PC-9 (cell line): Measurements from ENCODE around the gene LUC7L3. TPM values are rescaled to one million over a fixed set of nuclear protein-coding genes. Genes with fewer than 3 reads are reported as not detected.

Experiments used
- BruUV-seq: library from RNA; stranded (reverse); fragments of 400-500 nt; replicated peaks from 2 replicates; lab custom pipeline; 2021; lab: Mats Ljungman, UMichigan
- CTCF ChIA-PET: fragments of 300-600 bp; sonication (Branson Sonifier 250); formaldehyde crosslinking; loops from one replicate; lab custom pipeline; 2022; ENCODE audit warnings: antibody characterized with exemption; lab: Charles Lee
- POLR2A ChIA-PET: fragments of 300-600 bp; sonication (Branson Sonifier 250); formaldehyde crosslinking; loops from one replicate; lab custom pipeline; 2022; ENCODE audit warnings: antibody characterized with exemption; ENCODE audit not compliant: unreplicated experiment; lab: Charles Lee
- DNase-seq, 2 experiments: peaks; one replicate each; pipeline versions ENCODE4 v3.0.0 to v3.0.0-alpha.2; 2015 to 2022; ENCODE audit warnings: mixed read lengths in 1 of 2
- H2AFZ ChIP-seq: fragments of 200-600 bp; sonication (generic); 2 replicates; pipeline ENCODE4 v1.8.1; 2017; ENCODE audit warnings: antibody characterized with exemption
- H3F3A ChIP-seq: fragments of 200-600 bp; sonication (generic); 2 replicates; pipeline ENCODE4 v1.8.1; 2017; ENCODE audit warnings: antibody characterized with exemption, mild to moderate bottlenecking, low read depth; ENCODE audit not compliant: insufficient read depth
- H3K27ac ChIP-seq: fragments of 200-600 bp; sonication (generic); 2 replicates; pipeline ENCODE4 v1.6.1; 2016; ENCODE audit warnings: mixed run types
- H3K27me3 ChIP-seq: fragments of 200-600 bp; sonication (generic); 2 replicates; pipeline ENCODE4 v1.6.1; 2016; ENCODE audit warnings: low read depth, mixed run types; ENCODE audit not compliant: insufficient read depth
- H3K36me3 ChIP-seq: fragments of 200-600 bp; sonication (generic); 2 replicates; pipeline ENCODE4 v1.6.1; 2016; ENCODE audit warnings: low read depth, mixed run types
- H3K4me1 ChIP-seq: fragments of 200-600 bp; sonication (generic); replicated peaks from 2 replicates; pipeline ENCODE4 v1.6.1; 2016; ENCODE audit warnings: mixed run types; ENCODE audit not compliant: insufficient read depth
- H3K4me2 ChIP-seq: fragments of 200-600 bp; sonication (generic); 2 replicates; pipeline ENCODE4 v1.6.1; 2017; ENCODE audit warnings: mixed run types
- H3K4me3 ChIP-seq: fragments of 200-600 bp; sonication (generic); 2 replicates; pipeline ENCODE4 v1.6.1; 2016; ENCODE audit warnings: mixed run types
- H3K79me2 ChIP-seq: fragments of 200-600 bp; sonication (generic); 2 replicates; pipeline ENCODE4 v1.6.1; 2017; ENCODE audit warnings: low read depth, mixed run types
- H3K9me2 ChIP-seq: fragments of 200-600 bp; sonication (generic); 2 replicates; pipeline ENCODE4 v1.8.1; 2017; ENCODE audit warnings: mild to moderate bottlenecking; ENCODE audit not compliant: insufficient read depth
- H3K9me3 ChIP-seq: fragments of 200-600 bp; sonication (generic); 2 replicates; pipeline ENCODE4 v1.8.1; 2016; ENCODE audit warnings: low read depth; ENCODE audit not compliant: insufficient read depth
- H4K20me1 ChIP-seq: fragments of 200-600 bp; sonication (generic); 2 replicates; pipeline ENCODE4 v1.8.1; 2017; ENCODE audit not compliant: insufficient read depth
- CTCF ChIP-seq: fragments of 200-600 bp; sonication (generic); conservative IDR thresholded peaks from 2 replicates; pipeline ENCODE4 v1.6.1; 2017; ENCODE audit warnings: mixed run types, antibody characterized with exemption, mild to moderate bottlenecking, moderate library complexity
- EZH2 ChIP-seq: fragments of 200-600 bp; sonication (generic); IDR thresholded peaks from 2 replicates; pipeline ENCODE4 v1.8.0; 2017; ENCODE audit warnings: antibody characterized with exemption, low read depth
- intact Hi-C: fragments of 100-400 bp; cut with micrococcal nuclease; formaldehyde crosslinking; loops from one replicate; pipeline ENCODE4 v1.10.0; 2022; ENCODE audit not compliant: unreplicated experiment
- total RNA-seq: library from RNA; stranded (reverse); gene quantifications from 2 replicates; pipeline ENCODE4 v1.2.3, GENCODE V29; 2021

The LUC7L3 gene
- total RNA-seq, 1 experiment from 2014 or later, result 147 TPM

DNA sequence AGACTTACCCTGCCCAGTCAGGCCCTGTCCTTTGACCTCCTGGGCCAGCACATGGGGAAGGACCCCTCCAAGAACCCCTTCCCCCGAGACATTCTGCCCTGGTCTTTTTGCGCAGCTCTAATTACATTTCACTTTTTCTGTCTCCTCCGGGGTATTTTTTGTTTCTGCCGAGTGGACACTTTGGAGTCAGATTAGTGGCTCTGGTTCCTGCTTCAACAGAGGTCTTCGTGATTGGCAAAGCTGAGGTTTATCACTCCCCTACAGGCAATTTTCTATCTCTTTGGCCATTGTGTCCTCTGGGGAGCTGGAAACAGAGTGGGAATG is 35.2 kb upstream of the LUC7L3 start:
- no peaks in the 10 kb centered on the region for H3K79me2 ChIP-seq
- peaks cover 68% of the 10 kb centered on the region for H3K36me3 ChIP-seq
- no peak overlapping the region for H2AFZ ChIP-seq
- no peaks in the 10 kb centered on the region for H3K27me3 ChIP-seq
- ChIA-PET POLR2A (no interaction called here), CTCF (interaction anchor here (0.9 kb wide), 1 partner anchor 52 kb away, joined by 3 read pairs; no protein-coding TSS in a partner anchor)
- peaks cover 94% of the 10 kb centered on the region for H3F3A ChIP-seq
- H3K4me3 ChIP-seq, result no peak overlapping the region
- H3K4me2 ChIP-seq, result peak overlapping the region; percentile 32
- H3K9me2 ChIP-seq, result no peaks in the 10 kb centered on the region
- H3K27ac ChIP-seq, result no peak overlapping the region
- TF ChIP-seq CTCF (no peak), EZH2 (no peak)
- no peaks in the 10 kb centered on the region for H3K9me3 ChIP-seq
- no peaks in the 10 kb centered on the region; the same call in 1 of the 2 replicates for H4K20me1 ChIP-seq
- intact Hi-C loops, result loop anchor here (2.0 kb wide), 1 partner anchor 45 kb away; no protein-coding TSS in a partner anchor
- no peak for DNase-seq
- BruUV-seq, result no TSS peak
- peaks cover 57% of the 10 kb centered on the region for H3K4me1 ChIP-seq

- peak; percentile 65 to 67 for DNase-seq
- Histone ChIP-seq H3K9me3 (no peaks in the 10 kb centered on the region), H3K9me2 (no peaks in the 10 kb centered on the region), H4K20me1 (no peaks in the 10 kb centered on the region; the same call in 1 of the 2 replicates), H3K27ac (0 out of 2 replicates have a peak overlapping the region, but pooled peaks have one; percentile 2), H3F3A (peaks cover 94% of the 10 kb centered on the region), H3K79me2 (no peaks in the 10 kb centered on the region), H3K27me3 (no peaks in the 10 kb centered on the region), H3K4me2 (peak overlapping the region; percentile 32), H2AFZ (no peak overlapping the region), H3K36me3 (peaks cover 62% of the 10 kb centered on the region), H3K4me1 (peaks cover 62% of the 10 kb centered on the region), H3K4me3 (no peak overlapping the region)
- intact Hi-C loops, result loop anchor here (2.0 kb wide), 1 partner anchor 46 kb away; no protein-coding TSS in a partner anchor
- CTCF ChIA-PET, result interaction anchor here (0.9 kb wide), 1 partner anchor 52 kb away, joined by 3 read pairs; no protein-coding TSS in a partner anchor
- TF ChIP-seq CTCF (no peak), EZH2 (no peak)
- POLR2A ChIA-PET, result no interaction called here
- no TSS peak for BruUV-seq
These were observed 34.6 kb upstream of the LUC7L3 start for GRCh38 chr17:50684612-50685333.

DNA sequence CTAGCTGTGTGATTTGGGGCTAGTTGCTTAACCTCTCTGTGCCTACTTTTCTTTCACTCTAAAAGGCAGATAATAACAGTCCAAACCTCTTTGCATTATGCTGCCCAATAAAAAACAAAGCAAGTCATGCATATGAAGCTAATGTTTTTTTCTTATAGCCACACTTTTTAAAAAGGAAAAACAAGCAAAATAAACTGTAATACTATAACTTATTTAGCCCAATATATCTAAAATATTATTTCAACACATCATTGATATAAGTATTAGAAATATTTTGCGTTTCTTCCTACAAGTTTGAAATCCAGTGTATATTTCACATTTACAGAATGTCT is 34.1 kb upstream of the LUC7L3 start:
- H3K4me2 ChIP-seq, result no peak overlapping the region
- TF ChIP-seq EZH2 (no peak), CTCF (no peak)
- DNase-seq, result no peak
- H3F3A ChIP-seq, result peaks cover 95% of the 10 kb centered on the region
- ChIA-PET CTCF (no interaction called here), POLR2A (no interaction called here)
- no peaks in the 10 kb centered on the region for H3K9me3 ChIP-seq
- BruUV-seq, result no TSS peak
- peaks cover 57% of the 10 kb centered on the region for H3K36me3 ChIP-seq
- H2AFZ ChIP-seq, result no peak overlapping the region
- 0 out of 2 replicates have a peak overlapping the region, but pooled peaks have one; percentile 2 for H3K27ac ChIP-seq
- no peaks in the 10 kb centered on the region; the same call in 1 of the 2 replicates for H4K20me1 ChIP-seq
- intact Hi-C loops, result loop anchor here (2.0 kb wide), 1 partner anchor 46 kb away; no protein-coding TSS in a partner anchor
- H3K27me3 ChIP-seq, result no peaks in the 10 kb centered on the region
- H3K9me2 ChIP-seq, result no peaks in the 10 kb centered on the region
- H3K4me3 ChIP-seq, result no peak overlapping the region
- no peaks in the 10 kb centered on the region for H3K79me2 ChIP-seq
- peaks cover 68% of the 10 kb centered on the region for H3K4me1 ChIP-seq
